GM21515 (cell line): ENCODE data around the gene TMEM186.
"Not testable (repeated sequence)": the region's sequence is repeated elsewhere in the genome, so short reads cannot be mapped to it uniquely, and the experiment has no call there.

ENCODE experiments used
- ATAC-seq: cut with Tn5 transposase; IDR thresholded peaks from one replicate; pipeline ENCODE4 v1.9.1; 2021; ENCODE audit not compliant: unreplicated experiment

TMEM186 gene

DNA sequence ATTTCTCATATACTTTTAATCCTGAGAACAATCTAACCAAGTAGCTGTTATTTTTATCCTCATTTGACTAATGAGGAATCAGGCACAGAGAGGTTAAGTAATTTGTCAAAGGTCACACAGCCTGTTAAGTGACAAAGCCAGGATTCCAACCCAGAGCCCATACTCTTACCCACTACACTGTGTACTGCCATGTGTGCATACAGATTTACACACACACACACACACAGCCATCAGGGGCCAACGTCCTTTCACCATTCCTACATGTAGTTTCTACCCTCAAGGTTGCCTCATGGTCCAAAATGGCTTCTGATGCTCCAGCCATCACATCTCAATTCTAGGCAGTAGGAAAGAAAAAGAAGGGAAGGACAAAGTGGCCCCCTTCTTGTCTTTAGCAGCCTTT, 22.1 kb downstream of the TMEM186 start:
- no peak for ATAC-seq

- ATAC-seq, result no peak
These were observed 23.2 kb downstream of the TMEM186 start for GRCh38 chr16:8774208-8774607.

- ATAC-seq, result no peak
These were observed 23.9 kb downstream of the TMEM186 start for GRCh38 chr16:8773537-8773936.

- ATAC-seq, result no peak
These were observed 28.7 kb downstream of the TMEM186 start for GRCh38 chr16:8768692-8769091.

GRCh38 chr16:8768283-8768682, 29.2 kb downstream of the TMEM186 start:
- no peak for ATAC-seq

DNA sequence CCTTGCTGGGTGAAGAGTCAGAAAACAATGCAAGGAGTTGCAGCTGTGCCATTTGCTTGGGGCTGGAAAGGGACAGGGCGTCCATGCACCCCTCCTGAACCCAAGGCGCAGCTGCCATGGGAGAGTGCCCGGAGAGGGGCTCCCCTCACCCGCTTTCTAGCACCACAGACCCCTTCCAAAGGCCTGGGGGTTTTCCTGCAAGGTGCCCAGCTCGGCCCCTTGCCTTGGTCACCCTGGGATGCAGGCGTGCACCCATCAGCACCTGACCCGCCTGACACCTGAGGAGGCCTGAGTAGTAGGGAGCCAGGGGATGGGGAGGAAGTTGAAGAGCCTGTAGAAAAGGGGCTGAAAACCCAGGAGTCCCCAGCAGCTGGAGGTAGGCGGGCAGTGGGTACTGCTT, 30.3 kb downstream of the TMEM186 start:
- no peak for ATAC-seq

- ATAC-seq, result no peak
These were observed 32.8 kb downstream of the TMEM186 start for GRCh38 chr16:8764525-8765250.

DNA sequence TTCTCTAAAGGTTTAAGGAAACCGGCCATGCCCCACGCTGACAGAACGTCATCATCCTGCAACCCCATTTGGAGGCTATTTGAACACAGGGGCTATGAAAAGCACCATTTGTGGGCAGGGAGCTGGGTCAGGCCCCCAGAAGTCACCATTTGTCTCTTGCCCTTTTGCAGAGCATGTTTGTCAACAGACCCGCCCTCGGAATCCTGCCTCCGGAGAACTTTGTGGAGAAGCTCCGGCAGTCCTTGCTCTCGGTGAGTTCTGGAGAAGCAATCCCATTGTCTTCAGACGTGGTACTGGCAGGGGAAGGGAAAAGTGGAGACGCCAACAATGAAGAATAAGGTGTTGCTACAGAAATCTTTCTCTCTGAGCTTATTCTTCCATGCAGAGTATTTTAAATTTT, 33.5 kb downstream of the TMEM186 start:
- ATAC-seq, result no peak

DNA sequence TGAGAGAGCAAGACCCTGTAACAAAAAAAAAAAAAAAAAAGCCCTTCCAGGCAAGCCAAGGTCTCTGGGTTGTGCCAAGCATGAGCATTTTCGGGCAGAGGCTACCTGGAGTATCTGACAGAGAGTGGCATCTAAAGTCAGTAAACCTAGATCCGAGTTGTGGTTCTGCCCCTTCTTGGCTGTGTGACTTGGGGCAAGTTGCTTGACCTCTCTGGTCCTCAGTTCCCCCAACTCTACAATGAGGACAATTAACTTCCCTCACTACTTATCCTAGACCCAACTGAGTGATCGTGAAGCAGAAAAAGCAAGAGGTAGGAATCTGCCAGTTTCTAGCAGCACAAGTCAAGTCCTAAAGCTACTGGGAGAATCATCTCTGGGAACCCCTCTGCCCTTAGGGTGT, 34.4 kb downstream of the TMEM186 start:
- no peak for ATAC-seq

DNA sequence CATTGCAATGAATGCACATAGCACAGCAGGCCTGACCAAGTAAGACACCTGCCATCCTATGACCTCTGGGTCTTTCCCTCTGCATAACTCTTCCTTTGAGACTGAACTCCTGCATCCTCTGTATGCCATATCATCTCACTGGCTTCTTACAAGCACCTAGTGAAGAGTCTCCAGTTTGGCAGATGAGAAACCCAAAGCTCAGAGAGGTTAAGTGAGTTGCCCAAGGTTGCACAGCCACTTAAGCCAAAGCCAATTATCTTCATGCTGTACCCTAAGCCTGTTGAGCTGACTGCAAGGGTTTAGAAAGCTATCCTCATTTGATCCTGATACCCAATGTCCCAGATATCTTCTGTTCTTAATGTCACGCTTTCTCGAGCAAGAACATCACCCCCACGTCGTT, 35.2 kb downstream of the TMEM186 start:
- ATAC-seq, result no peak

DNA sequence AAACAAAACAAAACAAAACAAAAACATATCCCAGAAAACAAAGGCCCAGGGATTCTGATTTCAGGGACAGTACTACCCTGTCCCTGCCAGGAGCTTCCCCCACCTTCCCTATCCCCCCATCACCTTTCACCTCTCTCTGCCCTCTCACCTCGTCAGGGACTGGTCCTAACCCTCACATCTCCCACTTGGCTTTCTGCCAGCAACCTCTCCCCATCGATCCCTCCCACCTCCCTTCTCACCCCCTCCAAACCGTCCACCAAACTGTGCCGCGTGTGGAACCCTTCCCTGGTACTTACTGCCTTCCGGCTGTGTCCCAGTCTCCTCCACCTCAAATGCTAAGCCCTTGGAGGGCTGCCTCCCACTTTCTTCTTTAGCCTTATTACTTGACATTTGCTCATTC, 36.4 kb downstream of the TMEM186 start:
- no peak for ATAC-seq

DNA sequence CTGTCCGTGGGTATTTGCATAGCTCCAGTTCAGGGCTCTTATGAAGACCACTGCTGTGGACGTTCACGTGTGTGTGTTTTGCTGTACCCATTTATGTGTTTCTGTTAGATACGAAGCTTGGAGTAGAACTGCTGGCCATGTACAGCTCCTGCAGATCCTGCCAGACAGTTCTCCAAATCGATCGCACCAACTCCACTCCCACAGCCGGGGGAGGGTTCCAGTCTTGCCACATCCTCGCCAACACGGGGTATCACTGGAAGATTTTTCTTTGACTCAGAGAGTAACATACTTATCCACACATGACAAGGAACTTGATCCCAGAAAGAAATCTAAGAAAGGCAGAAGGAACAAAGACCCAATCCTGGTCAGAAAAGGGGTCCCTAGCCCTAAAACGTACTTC, 37.4 kb downstream of the TMEM186 start:
- no peak for ATAC-seq

DNA sequence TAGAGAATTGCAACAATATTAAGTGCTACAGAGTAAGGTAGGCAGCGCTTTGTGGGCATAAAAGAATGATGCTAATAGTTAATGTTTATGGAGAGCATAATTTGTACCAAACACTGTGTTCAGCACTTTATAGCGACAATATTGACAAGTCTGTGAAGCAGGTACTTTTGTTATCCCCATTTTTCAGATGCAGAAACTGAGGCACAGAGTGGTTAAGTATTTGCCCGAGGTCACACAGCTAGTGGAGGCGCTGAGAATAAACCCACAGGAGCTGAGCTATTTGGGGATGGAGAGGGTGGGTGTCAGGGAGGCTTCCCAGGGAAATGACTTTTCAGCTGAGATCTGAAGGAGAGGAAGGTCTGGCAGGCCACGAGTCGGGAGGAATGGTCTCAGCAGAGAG, 39.4 kb downstream of the TMEM186 start:
- no peak for ATAC-seq

DNA sequence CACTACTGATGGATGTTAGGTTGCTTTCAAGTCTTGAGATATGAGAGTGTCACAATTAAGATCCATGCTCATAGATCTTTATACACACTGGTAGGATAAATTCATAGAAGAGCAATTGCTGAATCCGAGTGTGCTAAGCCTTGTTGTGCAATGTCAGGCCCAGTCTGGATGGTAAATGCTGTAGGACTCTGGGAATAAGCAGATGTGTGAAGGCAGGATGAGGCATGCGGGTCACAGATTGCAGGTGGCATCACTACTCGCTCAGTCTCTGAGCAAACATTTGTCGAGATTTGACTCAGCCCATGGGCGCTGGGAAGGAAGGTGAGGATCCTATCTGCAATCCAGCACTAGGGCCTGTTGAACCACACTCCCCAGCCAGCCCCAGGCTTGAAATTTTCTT, 40.7 kb downstream of the TMEM186 start:
- no peak for ATAC-seq

DNA sequence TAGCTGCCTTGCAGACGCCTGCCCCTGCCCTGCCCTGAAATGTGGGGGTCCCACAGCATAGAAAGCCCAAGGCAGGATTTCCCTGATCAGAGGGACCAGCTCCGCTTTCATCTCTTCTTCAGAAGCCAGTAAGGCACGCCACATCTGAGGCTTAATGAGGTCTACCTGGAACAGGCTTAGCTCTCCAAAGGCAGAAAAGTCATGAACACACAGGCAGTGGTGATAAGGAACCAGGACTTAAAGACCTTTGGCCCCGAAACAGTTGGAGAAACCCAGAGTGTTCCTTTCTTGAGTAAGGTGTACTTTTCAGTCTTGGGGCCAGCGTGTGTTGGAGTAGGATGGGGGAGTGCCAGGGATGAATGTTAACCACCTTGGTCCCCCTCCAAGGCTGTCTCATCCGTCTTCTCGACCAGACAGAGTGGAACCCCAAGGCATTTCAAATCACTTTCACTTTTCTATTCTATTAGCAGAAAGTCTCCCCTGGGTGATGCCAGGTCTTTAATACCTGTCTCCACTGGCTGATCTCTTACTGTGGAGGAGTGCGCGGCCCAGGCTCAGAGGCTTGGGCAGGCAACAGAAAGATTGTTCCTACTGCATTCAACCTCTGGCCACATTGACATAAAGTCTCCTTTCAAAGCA, 43.9 kb downstream of the TMEM186 start:
- ATAC-seq, result no peak

GRCh38 chr16:8752706-8753105, 44.7 kb downstream of the TMEM186 start:
- no peak for ATAC-seq

- ATAC-seq, result no peak
These were observed 45.7 kb downstream of the TMEM186 start for GRCh38 chr16:8751481-8752311.

DNA sequence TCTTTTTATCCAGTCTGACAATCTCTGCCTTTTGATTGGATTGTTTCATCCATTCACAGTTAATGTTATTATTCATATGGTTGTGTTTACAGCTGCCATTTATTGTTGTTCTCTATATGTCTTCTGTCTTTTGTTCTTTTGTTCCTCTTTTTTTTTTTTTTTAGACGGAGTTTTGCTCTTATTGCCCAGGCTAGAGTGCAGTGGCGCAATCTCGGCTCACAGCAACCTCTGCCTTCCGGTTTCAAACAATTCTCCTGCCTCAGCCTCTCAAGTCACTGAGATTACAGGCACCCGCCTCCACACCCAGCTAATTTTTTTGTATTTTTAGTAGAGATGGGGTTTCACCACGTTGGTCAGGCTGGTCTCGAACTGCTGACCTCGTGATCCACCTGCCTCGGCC, 48.5 kb downstream of the TMEM186 start:
- not testable (repeated sequence) for ATAC-seq
